ENCODE data around the gene STXBP1. TPM values are rescaled to one million over a fixed set of nuclear protein-coding genes. Genes with fewer than 3 reads are reported as not detected.
A peak's percentile ranks its signal among the peaks of the same experiment; 100 is the strongest.

The STXBP1 gene
- total and polyA plus RNA-seq, 9 of the 15 experiments (the other 6 are each of a cell fraction or from before 2014, with no cell fraction given), result 4.6 to 35.1 (median 9.7) TPM

DNA sequence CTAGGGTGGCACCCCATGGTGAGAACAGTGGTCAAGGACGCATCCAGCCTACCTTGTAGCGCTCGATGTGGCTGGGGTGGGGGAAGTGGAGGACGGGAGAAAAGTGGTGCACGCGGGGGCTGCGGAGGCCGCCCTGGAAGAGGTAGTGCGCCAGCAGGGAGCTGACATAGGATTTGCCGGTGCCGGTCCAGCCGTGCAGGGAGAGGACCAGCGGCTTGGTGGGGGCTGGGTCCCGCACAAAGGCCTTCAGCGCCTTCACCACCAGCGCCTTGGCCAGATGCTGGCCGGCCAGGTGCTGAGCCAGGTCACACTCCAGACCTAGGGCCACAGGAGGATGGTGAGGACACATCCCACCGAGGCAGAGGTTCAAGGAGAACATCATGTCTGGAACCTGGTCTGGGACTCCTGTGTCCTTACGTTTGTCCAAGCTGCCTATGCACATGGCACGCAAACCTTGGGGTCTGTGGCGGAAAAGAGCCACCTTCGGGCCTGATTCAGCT is 122.2 kb downstream of the STXBP1 start (continued):
- TF ChIP-seq, protein P1, sequence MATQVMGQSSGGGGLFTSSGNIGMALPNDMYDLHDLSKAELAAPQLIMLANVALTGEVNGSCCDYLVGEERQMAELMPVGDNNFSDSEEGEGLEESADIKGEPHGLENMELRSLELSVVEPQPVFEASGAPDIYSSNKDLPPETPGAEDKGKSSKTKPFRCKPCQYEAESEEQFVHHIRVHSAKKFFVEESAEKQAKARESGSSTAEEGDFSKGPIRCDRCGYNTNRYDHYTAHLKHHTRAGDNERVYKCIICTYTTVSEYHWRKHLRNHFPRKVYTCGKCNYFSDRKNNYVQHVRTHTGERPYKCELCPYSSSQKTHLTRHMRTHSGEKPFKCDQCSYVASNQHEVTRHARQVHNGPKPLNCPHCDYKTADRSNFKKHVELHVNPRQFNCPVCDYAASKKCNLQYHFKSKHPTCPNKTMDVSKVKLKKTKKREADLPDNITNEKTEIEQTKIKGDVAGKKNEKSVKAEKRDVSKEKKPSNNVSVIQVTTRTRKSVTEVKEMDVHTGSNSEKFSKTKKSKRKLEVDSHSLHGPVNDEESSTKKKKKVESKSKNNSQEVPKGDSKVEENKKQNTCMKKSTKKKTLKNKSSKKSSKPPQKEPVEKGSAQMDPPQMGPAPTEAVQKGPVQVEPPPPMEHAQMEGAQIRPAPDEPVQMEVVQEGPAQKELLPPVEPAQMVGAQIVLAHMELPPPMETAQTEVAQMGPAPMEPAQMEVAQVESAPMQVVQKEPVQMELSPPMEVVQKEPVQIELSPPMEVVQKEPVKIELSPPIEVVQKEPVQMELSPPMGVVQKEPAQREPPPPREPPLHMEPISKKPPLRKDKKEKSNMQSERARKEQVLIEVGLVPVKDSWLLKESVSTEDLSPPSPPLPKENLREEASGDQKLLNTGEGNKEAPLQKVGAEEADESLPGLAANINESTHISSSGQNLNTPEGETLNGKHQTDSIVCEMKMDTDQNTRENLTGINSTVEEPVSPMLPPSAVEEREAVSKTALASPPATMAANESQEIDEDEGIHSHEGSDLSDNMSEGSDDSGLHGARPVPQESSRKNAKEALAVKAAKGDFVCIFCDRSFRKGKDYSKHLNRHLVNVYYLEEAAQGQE (IDR thresholded peaks at IDR 0.05; ENCODE audit: borderline replicate concordance), result peak; percentile 92; the same call in 1 of the 2 replicates
- TF ChIP-seq, protein P1 (CRISPR knock-in tag; IDR thresholded peaks at IDR 0.05; ENCODE audit: low read depth), result no peak
- TF ChIP-seq, protein P2, sequence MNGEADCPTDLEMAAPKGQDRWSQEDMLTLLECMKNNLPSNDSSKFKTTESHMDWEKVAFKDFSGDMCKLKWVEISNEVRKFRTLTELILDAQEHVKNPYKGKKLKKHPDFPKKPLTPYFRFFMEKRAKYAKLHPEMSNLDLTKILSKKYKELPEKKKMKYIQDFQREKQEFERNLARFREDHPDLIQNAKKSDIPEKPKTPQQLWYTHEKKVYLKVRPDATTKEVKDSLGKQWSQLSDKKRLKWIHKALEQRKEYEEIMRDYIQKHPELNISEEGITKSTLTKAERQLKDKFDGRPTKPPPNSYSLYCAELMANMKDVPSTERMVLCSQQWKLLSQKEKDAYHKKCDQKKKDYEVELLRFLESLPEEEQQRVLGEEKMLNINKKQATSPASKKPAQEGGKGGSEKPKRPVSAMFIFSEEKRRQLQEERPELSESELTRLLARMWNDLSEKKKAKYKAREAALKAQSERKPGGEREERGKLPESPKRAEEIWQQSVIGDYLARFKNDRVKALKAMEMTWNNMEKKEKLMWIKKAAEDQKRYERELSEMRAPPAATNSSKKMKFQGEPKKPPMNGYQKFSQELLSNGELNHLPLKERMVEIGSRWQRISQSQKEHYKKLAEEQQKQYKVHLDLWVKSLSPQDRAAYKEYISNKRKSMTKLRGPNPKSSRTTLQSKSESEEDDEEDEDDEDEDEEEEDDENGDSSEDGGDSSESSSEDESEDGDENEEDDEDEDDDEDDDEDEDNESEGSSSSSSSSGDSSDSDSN (IDR thresholded peaks at IDR 0.05; ENCODE audit: borderline replicate concordance in 1 of 2, low read depth in 2 of 2, low read length in 2 of 2), result no peak
- TF ChIP-seq, protein P3, sequence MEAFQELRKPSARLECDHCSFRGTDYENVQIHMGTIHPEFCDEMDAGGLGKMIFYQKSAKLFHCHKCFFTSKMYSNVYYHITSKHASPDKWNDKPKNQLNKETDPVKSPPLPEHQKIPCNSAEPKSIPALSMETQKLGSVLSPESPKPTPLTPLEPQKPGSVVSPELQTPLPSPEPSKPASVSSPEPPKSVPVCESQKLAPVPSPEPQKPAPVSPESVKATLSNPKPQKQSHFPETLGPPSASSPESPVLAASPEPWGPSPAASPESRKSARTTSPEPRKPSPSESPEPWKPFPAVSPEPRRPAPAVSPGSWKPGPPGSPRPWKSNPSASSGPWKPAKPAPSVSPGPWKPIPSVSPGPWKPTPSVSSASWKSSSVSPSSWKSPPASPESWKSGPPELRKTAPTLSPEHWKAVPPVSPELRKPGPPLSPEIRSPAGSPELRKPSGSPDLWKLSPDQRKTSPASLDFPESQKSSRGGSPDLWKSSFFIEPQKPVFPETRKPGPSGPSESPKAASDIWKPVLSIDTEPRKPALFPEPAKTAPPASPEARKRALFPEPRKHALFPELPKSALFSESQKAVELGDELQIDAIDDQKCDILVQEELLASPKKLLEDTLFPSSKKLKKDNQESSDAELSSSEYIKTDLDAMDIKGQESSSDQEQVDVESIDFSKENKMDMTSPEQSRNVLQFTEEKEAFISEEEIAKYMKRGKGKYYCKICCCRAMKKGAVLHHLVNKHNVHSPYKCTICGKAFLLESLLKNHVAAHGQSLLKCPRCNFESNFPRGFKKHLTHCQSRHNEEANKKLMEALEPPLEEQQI (IDR thresholded peaks at IDR 0.05), result no peak
- no peak for TF ChIP-seq HDAC8 (tag; IDR thresholded peaks at IDR 0.05)
- no peak for TF ChIP-seq PRMT5 (CRISPR knock-in tag; IDR thresholded peaks at IDR 0.05)
- TF ChIP-seq KHSRP (IDR thresholded peaks at IDR 0.05), result no peak
- TF ChIP-seq, protein P4, sequence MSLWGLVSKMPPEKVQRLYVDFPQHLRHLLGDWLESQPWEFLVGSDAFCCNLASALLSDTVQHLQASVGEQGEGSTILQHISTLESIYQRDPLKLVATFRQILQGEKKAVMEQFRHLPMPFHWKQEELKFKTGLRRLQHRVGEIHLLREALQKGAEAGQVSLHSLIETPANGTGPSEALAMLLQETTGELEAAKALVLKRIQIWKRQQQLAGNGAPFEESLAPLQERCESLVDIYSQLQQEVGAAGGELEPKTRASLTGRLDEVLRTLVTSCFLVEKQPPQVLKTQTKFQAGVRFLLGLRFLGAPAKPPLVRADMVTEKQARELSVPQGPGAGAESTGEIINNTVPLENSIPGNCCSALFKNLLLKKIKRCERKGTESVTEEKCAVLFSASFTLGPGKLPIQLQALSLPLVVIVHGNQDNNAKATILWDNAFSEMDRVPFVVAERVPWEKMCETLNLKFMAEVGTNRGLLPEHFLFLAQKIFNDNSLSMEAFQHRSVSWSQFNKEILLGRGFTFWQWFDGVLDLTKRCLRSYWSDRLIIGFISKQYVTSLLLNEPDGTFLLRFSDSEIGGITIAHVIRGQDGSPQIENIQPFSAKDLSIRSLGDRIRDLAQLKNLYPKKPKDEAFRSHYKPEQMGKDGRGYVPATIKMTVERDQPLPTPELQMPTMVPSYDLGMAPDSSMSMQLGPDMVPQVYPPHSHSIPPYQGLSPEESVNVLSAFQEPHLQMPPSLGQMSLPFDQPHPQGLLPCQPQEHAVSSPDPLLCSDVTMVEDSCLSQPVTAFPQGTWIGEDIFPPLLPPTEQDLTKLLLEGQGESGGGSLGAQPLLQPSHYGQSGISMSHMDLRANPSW (CRISPR knock-in tag; IDR thresholded peaks at IDR 0.05), result no peak
- TF ChIP-seq ARID2 (IDR thresholded peaks at IDR 0.05), result peak; percentile 58
- TF ChIP-seq, protein P5, sequence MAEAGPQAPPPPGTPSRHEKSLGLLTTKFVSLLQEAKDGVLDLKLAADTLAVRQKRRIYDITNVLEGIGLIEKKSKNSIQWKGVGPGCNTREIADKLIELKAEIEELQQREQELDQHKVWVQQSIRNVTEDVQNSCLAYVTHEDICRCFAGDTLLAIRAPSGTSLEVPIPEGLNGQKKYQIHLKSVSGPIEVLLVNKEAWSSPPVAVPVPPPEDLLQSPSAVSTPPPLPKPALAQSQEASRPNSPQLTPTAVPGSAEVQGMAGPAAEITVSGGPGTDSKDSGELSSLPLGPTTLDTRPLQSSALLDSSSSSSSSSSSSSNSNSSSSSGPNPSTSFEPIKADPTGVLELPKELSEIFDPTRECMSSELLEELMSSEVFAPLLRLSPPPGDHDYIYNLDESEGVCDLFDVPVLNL (CRISPR knock-in tag; IDR thresholded peaks at IDR 0.05; ENCODE audit: low read depth), result 0 out of 2 replicates have a peak, but pooled peaks have one; percentile 50
- no peak for TF ChIP-seq CBX1 (IDR thresholded peaks at IDR 0.05; ENCODE audit: low read depth)

Measured in K562 (cell line).